Psoas muscle (tissue), 8 donors: ENCODE data around the gene TAF4. TPM values are rescaled to one million over a fixed set of nuclear protein-coding genes. Genes with fewer than 3 reads are reported as not detected.
A peak's percentile ranks its signal among the peaks of the same experiment; 100 is the strongest.

Source experiments
- ATAC-seq, 4 donors: fragments of 200-7000 bp; cut with Tn5 transposase; one replicate each; pipeline ENCODE4 v1.9.1; 2020; ENCODE audit warnings: moderate library complexity in 3 of 4, mild to moderate bottlenecking in 2 of 4
- DNase-seq, 2 donors: peaks; one replicate each; pipeline ENCODE4 v3.0.0-alpha.2; 2020
- H3K27ac ChIP-seq: fragments of 200-600 bp; one replicate; pipeline ENCODE4 v1.8.0; 2022
- H3K27me3 ChIP-seq, 3 donors: fragments of 200-600 bp in 1 of 3; one replicate each; pipeline versions ENCODE4 v1.6.1 to v1.8.0; 2013 to 2022; ENCODE audit warnings: low read length in 2 of 3, mild to moderate bottlenecking in 2 of 3, moderate library complexity in 1 of 3; ENCODE audit not compliant: insufficient read depth in 3 of 3
- H3K36me3 ChIP-seq, 2 donors: fragments of 200-600 bp in 1 of 2; one replicate each; pipeline versions ENCODE4 v1.6.1 to v1.8.0; 2013 to 2022; ENCODE audit warnings: low read depth in 1 of 2, mild to moderate bottlenecking in 1 of 2, moderate library complexity in 1 of 2; ENCODE audit not compliant: insufficient read depth in 1 of 2
- H3K4me1 ChIP-seq: fragments of 200-600 bp; one replicate; pipeline ENCODE4 v1.8.0; 2022
- H3K4me3 ChIP-seq: fragments of 200-600 bp; one replicate; pipeline ENCODE4 v1.8.0; 2022; ENCODE audit warnings: mild to moderate bottlenecking
- H3K9me3 ChIP-seq: fragments of 200-600 bp; one replicate; pipeline ENCODE4 v1.8.0; 2022
- WGBS, 3 donors: extraction: QIAGEN DNeasy Blood & Tissue Kit; methylation state at CpG; one replicate each; pipeline versions ENCODE4 v1.1.6 to v1.1.7; 2013; 5-methylcytosine and 5-hydroxymethylcytosine counted together
- intact Hi-C, 2 donors: fragments of 100-400 bp; cut with DNase I; formaldehyde crosslinking; loops; one replicate each; pipeline versions ENCODE4 v1.11.0 to v1.14.2; 2022
- polyA plus RNA-seq, 3 donors: library from polyadenylated mRNA; stranded (reverse); fragments of 200-250 nt; gene quantifications; one replicate each; pipeline ENCODE4 v1.2.3, GENCODE V29; 2013
- total RNA-seq, 4 donors: library from RNA; stranded (reverse); fragmentation: NEBNext Ultra II Directional in 2 of 4; extraction: Animal tissue kit (Norgen Biotek cat#: 25700) in 2 of 4; gene quantifications; one replicate each; pipeline versions ENCODE4 v1.2.1 to v1.2.4, GENCODE V29; 2021 to 2023
- TF ChIP-seq, protein P1 (sequence below): fragments of 200-600 bp; IDR thresholded peaks from one replicate; pipeline ENCODE4 v1.8.0; 2022; ENCODE audit warnings: antibody characterized with exemption
- donor health status: healthy with polysubstance abuse.
- donor health status: DM: no; HTN: no; CAD: no; lungs with moderate emphysema.
- donor health status: Bipolar disorder and iron deficiency.
- donor health status: healthy.
- donor health status: DM: yes; HTN: yes; CAD: no.
- donor health status: DM: no; HTN: no; CAD: no.
- donor health status: DM: no; HTN: no; CAD: no.
- donor health status: DM: yes; HTN: yes; CAD: no.

TAF4 gene
- total and polyA plus RNA-seq, 7 donors, result 2.8 to 17.7 (median 10.7) TPM

DNA sequence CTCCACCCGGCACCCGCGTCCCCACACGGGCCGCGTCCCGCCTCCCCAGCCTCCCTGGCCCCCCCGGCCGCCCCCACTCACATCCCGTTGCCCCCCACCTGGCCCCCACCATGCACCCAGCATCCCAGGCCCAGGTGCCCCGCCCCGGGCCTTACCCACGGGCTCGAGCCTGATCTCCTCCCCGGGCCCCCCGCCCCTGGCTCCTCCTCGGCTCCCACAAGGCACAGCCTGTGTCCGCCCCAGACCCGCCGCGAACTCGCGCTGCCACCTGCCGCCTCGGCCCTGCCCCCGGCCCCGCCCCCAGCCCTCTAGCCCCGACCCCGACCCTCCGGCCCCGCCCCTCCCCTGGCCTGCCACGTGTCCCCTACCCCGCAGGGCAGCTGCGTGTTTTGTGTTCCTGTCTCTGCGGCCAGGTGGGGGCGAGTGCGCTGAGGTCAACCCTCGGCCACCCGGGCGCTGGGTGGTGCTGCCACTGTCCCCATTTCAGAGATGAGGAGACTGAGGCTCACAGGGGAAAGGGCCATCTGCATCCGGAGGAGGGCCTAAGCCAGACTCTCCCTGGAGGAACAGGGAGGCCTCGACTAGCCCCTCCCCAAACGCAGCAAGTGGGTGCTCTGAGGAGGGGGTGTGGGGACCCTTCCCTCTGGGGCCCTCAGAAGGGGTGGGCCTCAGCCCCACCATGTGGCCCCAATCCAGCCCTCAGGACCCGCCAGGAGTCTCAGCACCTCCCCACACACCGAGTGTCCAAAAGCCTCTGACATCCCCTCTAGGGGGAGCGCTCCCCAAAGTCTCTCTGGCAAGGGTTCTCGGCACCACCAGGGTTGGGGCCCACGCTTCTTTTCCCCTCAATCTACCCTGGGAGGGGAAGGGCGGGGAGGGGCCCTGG is 99.8 kb downstream of the TAF4 start:
- no peaks in the 10 kb centered on the region for H3K36me3 ChIP-seq
- TF ChIP-seq, protein P1, sequence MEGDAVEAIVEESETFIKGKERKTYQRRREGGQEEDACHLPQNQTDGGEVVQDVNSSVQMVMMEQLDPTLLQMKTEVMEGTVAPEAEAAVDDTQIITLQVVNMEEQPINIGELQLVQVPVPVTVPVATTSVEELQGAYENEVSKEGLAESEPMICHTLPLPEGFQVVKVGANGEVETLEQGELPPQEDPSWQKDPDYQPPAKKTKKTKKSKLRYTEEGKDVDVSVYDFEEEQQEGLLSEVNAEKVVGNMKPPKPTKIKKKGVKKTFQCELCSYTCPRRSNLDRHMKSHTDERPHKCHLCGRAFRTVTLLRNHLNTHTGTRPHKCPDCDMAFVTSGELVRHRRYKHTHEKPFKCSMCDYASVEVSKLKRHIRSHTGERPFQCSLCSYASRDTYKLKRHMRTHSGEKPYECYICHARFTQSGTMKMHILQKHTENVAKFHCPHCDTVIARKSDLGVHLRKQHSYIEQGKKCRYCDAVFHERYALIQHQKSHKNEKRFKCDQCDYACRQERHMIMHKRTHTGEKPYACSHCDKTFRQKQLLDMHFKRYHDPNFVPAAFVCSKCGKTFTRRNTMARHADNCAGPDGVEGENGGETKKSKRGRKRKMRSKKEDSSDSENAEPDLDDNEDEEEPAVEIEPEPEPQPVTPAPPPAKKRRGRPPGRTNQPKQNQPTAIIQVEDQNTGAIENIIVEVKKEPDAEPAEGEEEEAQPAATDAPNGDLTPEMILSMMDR, result no peak
- WGBS, 3 donors, result 13 to 21% (median 15%) methylated on average over 25 to 49 of the region's 49 CpGs
- intact Hi-C loops, result no loop called here
- peak in 1 of 4 donors; percentile 42 for ATAC-seq
- H3K9me3 ChIP-seq, result no peaks in the 10 kb centered on the region
- H3K4me3 ChIP-seq, result no peak overlapping the region
- H3K27me3 ChIP-seq, result peaks cover 0 to 16% (median 5%) of the 10 kb centered on the region in 3 donors
- H3K27ac ChIP-seq, result no peak overlapping the region
- H3K4me1 ChIP-seq, result no peaks in the 10 kb centered on the region
- no peak for DNase-seq

DNA sequence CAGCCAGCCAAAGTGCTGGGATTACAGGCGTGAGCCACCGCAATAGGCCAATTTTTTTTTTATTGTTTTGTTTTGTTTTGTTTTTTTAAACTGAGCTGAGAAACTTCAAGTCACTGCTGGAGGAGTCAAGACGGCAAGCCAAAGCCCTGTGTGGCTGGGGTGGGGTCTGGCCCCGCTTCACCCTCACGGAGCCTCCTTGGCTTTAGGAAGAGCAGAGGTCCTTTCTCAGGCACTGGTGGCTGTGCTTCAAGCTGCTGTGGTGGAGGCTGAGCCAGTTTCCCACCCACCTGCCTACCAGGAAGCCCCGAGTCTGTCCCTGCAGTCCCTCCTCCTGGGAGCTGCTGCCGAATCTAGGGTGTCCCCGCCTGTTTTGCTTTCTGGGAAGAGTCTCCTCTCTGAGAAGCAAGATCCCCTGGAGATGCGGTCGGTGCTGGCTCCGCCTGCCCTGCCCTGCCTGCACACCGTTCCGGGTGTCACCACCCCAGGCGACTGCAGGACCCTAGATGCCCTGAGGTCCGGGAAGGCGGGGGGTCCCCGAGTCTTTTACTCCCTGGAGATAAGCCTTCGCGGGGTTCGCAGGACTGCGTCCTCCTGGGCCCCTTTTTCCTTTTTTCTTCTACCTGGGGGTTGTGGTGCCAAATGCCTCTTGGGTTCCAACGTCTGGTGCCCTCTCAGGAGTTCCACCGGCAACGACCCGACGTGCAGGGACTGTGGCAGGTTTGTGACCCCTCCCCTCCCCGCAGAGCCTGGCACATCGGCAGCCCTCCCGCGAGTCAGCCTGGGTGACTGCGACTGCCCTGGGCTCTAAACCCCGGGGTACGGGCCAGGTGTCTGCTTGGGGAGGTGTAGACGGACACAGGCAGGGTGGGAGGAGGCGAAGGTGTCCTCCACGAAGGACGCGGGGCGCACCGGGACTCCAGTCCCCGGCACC is 100.7 kb downstream of the TAF4 start:
- no peak overlapping the region for H3K27ac ChIP-seq
- DNase-seq (no peak), ATAC-seq (peak in 1 of 4 donors; percentile 33)
- peaks cover 0 to 16% (median 5%) of the 10 kb centered on the region in 3 donors for H3K27me3 ChIP-seq
- 38 to 43% (median 40%) methylated on average over 36 to 41 of the region's 41 CpGs for WGBS, 3 donors
- H3K36me3 ChIP-seq, result no peaks in the 10 kb centered on the region
- no peaks in the 10 kb centered on the region for H3K4me1 ChIP-seq
- intact Hi-C loops, result no loop called here
- TF ChIP-seq, protein P1, result no peak
- no peak overlapping the region for H3K4me3 ChIP-seq
- no peaks in the 10 kb centered on the region for H3K9me3 ChIP-seq

DNA sequence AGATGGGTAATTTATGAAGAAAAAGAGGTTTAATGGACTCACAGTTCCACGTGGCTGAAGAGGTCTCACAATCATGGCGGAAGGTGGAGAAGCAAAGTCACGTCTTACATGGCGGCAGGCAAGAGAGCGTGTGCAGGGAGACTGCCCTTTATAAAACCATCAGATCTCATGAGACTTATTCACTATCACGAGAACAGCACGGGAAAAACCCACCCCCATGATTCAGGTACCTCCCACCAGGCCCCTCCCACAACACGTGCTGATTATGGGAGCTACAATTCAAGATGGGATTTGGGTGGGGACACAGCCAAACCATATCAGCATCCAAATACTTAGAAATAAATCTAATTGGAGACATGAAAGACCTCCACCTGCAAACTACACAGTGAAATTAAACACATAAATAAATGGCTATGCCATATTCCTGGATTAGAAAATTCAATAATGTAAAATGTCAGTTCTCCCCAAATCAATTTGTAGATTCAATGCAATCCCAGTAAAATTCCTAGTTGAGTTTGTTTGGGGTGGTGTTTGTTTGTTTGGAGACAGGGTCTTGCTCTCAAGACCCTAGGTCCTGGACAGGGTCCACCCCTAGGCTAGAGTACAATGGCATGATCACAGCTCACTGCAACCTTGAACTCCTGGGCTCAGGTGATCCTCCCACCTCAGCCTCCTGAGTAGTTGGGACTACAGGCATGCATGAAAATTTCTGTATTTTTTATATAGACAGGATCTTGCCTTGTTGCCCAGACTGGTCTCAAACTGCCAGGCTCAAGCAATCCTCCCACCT is 101.6 kb downstream of the TAF4 start:
- ATAC-seq (no peak), DNase-seq (no peak)
- H3K27ac ChIP-seq, result no peak overlapping the region
- no peaks in the 10 kb centered on the region for H3K4me1 ChIP-seq
- H3K27me3 ChIP-seq, result peaks cover 0 to 16% (median 5%) of the 10 kb centered on the region in 3 donors
- H3K4me3 ChIP-seq, result no peak overlapping the region
- H3K9me3 ChIP-seq, result no peaks in the 10 kb centered on the region
- H3K36me3 ChIP-seq, result no peaks in the 10 kb centered on the region
- WGBS, 3 donors, result 84 to 87% (median 85%) methylated on average over 8 of the region's 8 CpGs
- TF ChIP-seq, protein P1, result no peak
- intact Hi-C loops, result no loop called here

DNA sequence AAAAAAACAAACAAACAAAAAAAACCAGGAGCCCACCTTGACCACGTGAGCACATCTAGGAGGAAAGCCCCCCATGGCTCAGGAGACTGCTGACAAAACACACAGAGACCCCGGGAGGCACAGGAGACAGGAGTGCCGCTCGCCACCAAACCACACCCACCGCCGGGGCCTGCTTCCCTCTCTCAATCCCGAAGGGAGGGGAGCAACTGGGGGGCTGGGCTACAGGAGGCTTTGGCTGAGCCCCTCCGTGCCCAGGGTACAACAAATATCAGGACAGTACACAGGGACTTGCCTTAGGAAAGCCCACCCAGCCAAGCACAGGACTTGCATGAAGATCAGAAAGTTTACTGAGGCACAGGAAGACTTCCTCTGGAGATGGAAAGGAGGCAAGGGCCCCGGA is 102.5 kb downstream of the TAF4 start:
- Histone ChIP-seq H3K4me3 (no peak overlapping the region), H3K27ac (no peak overlapping the region), H3K9me3 (no peaks in the 10 kb centered on the region), H3K27me3 (peaks cover 0 to 16% (median 5%) of the 10 kb centered on the region in 3 donors), H3K36me3 (no peaks in the 10 kb centered on the region), H3K4me1 (no peaks in the 10 kb centered on the region)
- intact Hi-C loops, result no loop called here
- DNase-seq (no peak), ATAC-seq (no peak)
- WGBS, 3 donors, result 70 to 73% (median 71%) methylated on average over 9 of the region's 9 CpGs
- TF ChIP-seq, protein P1, result no peak
